GM19099 (cell line): ENCODE data around the gene GPR55.

Experiments used
- POLR2A ChIP-seq: IDR thresholded peaks from 3 replicates; pipeline ENCODE4 v1.6.1; 2011; ENCODE audit warnings: low read depth; ENCODE audit not compliant: insufficient read length; ENCODE audit errors: extremely low read depth

Gene GPR55

DNA sequence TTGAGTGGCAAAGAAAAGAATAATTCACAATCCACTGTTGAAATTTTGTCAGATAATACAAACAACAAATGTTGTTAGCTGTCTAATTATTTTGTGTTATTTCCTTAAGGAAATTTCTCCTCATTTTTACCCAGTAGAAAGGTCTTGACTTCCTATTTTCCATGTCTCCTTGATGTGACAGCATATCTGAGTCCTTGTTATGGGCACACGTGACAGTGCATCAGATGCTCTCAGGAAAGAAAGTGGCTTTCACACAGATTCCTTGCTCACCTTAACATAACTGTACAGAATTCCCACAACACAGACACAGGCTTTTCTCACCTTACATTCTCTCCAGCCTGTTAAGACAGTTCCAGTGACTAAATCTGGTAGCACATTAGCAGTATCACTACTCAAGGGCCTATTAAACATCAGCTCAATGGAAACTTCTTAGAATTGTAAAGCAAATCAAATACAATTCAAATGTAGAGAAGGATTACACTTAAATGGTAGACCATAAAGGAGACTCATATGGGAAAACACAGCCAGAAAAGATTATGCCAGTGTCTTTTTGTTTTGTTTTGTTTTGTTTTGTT, 30.2 kb upstream of the GPR55 start:
- TF ChIP-seq POLR2A: no peak

DNA sequence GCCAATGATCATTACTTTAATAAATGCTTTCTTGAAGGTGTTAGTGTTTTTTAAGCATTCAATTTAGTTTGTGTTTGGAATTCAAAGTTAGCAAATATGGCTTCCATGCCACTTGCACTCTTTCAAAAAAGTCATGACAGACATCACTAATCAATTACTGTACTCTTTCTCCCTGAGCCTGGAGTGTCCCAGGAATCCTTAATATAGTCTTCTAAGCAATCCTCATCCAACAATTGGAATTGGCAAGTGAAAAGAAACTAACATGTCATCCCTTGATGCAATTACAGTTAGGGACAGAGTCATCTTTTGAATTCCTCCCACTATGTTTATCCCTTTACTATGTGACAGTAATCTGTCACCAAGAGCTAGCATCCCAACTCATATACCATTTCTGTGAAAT, 29.7 kb upstream of the GPR55 start:
- no peak for TF ChIP-seq POLR2A

DNA sequence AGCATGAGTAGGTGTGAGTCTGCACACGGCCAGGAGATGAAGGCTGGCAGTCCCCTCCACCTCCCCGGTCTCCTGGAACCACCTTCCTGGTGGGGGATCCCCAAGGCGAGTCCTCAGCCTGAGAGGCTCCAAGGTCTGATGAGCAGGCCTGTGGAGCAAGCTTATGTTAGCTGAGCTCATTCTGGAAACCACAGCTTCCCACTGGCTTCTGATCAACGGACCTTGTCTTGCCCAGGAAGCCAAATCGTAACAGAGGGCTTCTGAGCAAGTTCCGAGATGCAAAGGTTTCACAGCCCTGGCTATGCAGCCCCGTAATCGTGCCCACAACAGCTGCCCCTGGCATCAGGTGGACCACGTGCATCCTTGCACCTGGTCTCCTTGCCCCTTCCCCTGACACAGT, 28.8 kb upstream of the GPR55 start:
- no peak for TF ChIP-seq POLR2A

DNA sequence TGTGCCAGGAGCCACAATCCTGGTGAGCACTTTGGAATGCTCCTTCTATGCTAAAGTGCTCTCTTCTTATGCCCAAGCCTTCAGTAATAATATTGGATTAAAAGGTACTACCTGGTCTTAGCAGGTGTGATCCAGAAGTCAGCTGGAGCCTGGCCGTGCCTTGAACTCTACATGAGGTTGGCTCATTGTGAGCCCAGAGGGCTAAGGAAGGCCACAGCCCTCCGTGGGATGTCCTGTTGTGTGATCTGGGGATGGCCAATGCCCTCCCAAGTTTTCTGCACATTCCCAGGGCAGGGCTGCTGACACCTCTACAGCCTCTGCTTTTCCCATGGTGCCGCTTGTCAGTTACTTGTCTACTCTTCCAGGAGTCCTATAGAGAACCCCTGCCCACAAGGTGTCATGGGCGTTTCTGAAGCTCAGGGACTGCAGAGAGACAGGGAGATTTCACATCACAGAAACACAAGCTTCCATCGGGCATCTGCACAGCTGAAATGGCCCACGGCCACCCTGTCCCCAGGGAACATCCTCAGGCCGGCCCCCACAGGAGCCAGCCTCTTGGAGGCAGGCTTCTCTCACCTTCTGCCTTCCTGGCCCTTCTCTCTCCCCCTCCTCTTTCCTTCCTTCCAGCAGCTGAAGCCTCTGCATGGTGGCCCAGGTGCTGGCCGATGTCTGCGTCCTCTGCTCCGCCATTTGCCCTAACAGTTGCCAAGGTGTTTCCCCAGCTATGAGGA, 27.3 kb upstream of the GPR55 start:
- no peak for TF ChIP-seq POLR2A

DNA sequence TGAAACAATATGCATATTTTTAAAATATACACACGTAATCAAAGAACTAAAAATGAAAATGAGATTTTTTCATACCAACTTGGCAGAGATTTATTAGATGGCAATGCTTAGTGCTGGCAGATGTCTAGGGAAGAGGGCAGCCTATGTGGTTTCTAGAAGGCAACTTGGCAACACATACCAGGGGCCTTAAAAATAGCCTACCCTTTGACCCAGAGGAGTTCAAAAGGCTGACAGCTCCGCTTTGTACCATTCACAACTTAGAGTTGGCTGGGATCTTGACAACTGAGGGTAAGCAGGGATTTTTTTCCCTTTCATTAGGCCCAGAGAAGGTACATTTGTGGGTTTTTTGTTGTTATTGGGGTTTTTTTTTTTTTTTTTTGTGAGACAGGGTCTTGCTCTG, 26.4 kb upstream of the GPR55 start:
- no peak for TF ChIP-seq POLR2A

DNA sequence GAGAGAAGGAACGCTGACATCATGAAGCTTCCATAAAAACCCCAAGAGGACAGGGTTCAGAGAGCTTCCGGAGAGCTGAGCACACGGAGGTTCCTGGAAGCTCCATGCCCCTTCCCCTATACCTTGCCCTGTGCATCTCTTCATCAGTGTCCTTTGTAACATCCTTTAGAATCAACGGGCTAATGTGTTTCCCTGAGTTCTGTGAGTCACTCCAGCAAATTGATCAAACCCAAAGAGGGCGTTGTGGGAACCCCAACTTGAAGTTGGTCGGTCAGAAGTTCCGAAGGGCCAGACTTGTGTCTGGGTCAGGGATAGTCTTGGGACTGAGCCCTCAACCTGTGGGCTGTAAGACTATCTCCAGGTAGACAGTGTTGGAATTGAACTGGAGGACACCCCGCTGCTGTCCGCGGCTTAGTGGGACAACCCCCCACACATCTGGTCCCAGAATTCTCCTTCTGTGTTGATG, 25.9 kb upstream of the GPR55 start:
- peak; percentile 43 for TF ChIP-seq POLR2A

DNA sequence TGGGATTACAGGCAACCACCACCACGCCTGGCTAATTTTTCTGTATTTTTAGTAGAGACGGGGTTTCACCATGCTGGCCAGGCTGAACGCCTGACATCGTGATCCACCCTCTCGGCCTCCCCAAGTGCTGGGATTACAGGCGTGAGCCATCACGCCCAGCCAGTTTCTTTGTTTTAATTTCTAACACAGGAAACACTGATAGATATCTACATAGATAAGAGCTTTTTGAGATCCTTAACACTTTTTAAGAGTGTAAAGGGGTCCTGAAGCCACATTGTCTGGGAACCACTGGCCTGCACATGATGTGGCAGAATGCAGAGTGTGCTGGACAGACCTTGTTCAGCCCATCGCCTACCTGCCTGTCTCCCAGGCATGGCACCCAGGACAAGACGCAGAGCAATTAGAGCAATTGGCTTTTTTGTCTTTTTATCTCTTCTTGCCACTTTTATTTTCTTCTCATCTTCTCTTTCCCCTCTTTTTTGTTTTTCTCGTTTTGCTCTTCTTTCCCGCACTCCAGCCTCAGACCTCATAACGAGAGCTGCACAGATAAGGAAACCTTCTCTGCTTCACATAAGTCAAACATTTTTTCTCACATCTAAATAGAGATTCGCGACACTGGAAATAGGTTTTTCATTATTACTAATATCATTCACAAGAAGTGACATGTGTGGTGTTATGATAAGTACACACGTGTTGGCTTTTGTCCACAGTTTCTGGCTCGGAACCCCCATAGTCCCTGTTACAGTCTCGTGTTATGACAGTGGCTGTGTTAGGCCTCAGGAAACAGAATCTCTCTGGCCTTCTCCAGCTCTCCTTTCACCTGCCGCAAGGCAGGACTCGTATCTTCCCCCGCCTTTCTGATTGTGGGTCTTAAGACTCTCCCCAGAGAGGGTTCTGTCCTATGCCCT, 25.2 kb upstream of the GPR55 start:
- no peak for TF ChIP-seq POLR2A

DNA sequence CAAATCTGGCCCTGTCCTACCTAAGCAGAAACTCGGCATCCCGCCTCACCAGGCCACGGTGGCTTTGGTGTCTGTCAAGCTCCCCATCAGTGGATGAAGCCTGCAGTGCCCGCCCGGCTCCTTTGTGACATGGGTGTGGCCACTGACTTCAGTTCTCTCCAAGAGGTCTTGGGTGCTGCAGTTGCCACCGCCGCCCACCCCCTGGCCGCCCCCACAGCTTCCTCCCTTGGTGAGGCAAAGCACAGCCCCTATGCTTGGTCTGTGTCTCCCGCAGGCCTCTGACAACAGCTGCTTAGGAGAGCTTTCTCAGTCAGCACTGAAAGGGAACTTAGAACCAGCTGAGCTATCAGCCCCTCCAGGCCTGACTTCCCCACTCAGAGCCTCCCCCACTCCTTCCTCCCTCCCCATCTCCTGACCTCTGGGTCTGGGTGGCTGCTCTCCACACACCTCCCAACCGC, 22.9 kb upstream of the GPR55 start:
- no peak for TF ChIP-seq POLR2A

DNA sequence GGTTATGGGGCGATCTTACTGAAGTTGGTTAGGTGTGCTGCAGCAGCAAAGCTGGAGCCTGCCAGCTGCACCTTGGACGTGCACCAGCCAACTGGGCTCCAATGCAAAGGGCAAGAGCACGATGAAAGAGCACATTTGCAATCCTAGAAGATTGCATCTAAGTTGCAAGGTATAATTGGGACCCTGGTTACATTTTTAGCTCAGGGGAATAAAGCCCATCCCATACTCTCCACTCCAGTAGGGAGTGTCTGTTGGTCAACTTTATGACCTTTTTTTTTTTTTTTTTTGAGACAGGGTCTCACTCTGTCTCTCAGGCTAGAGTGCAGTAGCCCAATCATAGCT, 22.2 kb upstream of the GPR55 start:
- TF ChIP-seq POLR2A: no peak

DNA sequence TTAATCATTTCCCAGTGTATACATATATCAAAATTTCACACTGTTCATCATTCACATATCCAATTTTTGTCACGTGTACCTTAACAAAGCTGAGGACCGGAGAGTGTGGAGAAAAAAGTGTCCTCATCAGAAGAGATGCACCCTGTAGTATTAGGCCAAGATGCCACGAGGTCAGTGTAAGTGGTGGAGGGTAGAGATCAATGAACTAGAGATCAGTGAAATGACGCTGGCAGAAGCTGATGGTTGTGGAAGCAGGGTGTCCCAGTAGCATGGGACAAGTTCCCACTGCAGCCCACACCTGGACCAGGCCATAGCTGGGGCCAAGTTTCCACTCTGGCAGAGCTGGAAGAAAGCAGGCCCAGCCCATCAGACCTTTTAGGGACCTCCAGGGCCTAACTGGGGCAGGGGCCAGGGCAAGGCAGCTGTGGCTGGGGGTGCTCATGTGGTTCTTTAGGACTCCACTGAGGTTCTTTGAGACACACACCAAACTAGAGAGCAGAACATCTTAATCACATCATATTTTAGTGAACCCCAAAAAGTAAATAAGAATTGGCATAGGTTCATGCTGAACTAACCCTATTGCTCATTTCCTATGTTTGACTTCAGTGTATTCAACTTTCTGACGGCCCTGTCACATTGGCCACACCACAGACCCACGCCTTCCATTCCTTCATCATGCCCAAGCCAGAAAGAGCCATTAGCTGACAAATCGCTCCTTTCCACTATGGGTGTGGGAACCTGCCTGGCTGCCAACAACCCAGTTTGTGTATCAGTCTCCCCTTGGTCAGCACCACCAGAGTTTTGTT, 21.6 kb upstream of the GPR55 start:
- peak; percentile 24 for TF ChIP-seq POLR2A

DNA sequence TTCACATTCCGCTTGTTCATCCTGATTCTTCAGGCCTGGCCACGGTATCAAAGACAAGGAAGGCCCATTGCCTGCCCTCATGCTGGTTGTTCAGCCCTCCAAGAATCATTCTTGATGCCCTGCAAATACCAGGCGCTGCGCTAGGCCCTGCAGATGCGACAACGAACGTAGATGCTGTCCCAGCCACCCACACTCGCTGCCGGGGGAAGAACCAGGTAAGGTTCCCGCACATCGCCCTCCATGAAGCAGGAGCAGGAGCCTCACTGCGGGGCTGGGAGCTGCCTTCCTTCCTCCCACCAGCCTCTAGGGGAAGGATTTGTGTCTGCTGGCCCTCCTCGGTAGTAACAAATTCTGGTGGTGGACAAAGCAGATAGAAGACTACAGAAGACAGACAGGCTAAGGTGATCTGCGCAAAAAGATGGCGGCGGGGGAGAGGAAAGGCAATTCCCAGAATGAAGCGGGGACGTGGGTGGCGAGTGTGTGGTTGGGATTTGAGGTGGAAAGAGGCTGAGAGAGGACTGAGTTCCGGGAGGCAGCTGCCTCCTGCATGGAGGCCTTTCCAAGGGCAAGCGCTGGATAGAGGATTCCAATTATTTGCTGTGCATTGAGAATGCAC, 19.8 kb upstream of the GPR55 start:
- no peak for TF ChIP-seq POLR2A

DNA sequence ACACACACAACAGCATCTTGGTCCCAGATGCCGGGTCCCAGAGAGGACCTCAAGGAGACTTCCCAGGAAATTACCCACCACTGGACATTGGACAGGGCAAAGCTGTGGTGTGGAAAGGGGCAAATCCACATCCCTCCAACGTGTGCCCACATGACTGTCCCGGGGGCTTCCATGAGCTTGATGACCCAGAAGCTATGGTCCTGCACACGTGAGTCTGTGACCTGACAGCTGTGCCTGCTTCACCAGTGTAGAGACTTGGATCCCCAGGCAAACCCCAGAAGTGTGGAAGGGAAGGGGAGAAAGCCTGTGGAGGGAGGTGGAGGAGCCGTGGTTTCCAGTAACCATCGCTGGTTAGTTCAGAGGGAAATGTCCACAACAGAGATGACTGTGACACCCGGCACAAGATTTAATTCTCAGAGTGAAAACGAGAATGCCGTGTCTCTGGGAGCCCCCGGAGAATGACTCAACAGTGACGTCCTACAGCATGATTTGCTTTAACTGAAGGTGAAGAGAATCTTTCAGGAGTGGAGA, 19.1 kb upstream of the GPR55 start:
- peak; percentile 56 for TF ChIP-seq POLR2A

DNA sequence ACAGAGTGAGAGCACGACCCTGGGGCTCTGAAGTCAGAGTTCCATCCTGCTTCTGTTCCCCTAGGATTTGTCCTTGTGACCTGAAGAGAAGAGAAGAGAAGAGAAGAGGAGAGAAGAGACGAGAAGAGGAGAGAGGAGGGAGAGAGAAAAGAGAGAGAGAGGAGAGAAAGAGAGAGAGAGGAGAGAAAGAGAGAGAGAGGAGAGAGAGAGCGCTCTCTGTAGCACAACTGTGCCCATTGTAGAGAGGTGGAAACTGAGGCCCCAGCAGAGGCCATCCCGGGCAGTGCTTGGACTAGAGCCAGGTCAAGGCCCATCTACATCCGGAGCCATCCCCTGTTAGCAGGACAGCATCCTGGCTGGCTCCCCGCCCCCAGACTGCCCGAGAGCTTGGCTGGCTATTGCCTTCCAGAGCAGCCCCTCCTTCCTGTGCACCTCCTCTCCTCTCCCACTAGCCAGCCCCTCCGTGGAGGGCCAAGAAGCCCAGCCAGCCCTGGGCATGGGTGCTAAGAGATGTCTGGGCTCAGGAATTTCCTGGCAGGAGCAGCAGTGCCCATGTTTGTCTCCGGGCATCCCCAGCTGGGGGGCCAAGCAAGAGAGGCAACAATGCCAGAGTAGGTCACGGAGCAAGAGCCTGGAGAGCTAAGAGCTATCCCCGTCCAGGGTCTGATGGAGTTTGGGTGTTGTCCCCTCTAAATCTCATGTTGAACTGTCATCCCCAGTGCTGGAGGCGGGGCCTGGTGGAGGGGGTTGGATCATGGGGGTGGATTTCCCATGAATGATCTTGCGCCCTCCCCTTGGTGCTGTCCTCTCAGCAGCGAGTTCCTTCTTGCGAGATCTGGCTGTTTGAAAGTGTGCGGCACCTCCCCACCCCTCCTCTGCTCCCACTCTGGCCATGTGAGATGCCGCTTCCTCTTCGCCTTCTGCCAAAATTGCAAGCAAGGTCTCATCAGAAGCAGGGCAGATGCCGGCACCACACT, 18.2 kb upstream of the GPR55 start:
- peak; percentile 75 for TF ChIP-seq POLR2A

DNA sequence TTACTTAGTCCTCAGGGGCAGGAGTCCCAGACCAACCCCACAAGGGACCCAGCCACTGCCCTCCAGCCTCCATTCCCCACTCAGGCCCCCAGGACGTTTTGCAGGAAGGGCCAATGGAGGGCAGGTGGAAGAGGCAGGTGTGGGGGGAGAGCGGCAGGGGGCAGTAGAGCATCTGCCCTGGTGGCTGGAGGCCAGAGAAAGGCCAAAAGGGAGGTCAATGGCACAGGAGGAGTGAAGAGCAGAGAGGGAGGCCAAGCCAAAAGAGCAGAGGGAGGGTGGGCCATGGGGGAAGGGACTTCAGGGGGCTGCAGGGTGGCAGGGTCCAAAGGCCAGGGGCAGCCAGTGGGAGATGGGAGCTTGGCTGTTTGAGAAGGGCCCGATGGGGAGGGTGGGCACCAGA, 17.3 kb upstream of the GPR55 start:
- no peak for TF ChIP-seq POLR2A
